ENCODE results near the gene RNF146. TPM values are rescaled to one million over a fixed set of nuclear protein-coding genes. Genes with fewer than 3 reads are reported as not detected.
A peak's percentile ranks its signal among the peaks of the same experiment; 100 is the strongest.
"Not testable (repeated sequence)": the region's sequence is repeated elsewhere in the genome, so short reads cannot be mapped to it uniquely, and the experiment has no call there.

Gene RNF146
- total RNA-seq, 1 donor, result 56.8 TPM

DNA sequence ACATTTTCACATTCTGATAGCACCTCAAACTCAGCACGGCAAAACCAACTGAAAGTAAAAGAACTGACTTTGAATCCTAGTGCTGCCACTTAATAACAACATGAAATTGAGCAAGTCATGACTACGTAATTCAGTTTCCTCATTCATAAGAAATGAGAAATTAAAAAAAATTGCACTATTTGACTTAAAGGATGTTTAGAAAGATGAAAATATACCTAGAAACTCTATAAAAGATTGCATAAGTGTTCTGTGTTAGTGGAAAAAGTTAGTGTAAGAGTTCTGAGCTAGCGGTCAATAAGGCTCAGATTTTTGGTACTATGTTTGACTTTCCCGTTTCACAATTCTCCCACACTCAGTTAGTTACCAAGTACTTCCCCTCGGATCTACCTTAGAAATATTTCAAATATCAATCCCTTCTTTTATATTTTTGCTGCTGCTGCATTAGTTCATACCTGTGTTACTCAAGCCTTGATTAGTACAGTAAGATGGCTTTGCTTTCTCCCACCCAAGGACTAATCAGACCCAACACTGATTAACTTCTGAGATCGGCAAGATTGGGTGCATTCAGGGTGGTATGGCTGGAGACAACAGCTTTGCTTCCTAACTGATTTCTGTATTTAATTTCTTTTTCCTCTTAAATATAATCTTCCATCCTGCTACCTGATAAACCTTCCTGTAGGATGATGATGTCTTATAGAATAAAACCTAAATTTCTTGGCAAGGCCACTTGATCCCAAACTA, 50.9 kb downstream of the RNF146 start:
- Histone ChIP-seq H3K36me3 (ENCODE audit: insufficient read depth, low read length) (peaks cover 23% of the 10 kb centered on the region), H3K9me3 (ENCODE audit: low read depth, low read length) (no peaks in the 10 kb centered on the region), H4K20me1 (ENCODE audit: insufficient read depth, low read length) (peaks cover 3% of the 10 kb centered on the region), H3K79me2 (ENCODE audit: insufficient read depth, low read length) (peaks cover 3% of the 10 kb centered on the region), H3K4me2 (ENCODE audit: insufficient read depth, low read length) (no peak overlapping the region), H3K27me3 (ENCODE audit: insufficient read depth, low read length) (no peaks in the 10 kb centered on the region), H2AFZ (ENCODE audit: low read length) (no peak overlapping the region), H3K4me3 (ENCODE audit: insufficient read depth, low read length) (no peak overlapping the region), H3K4me1 (ENCODE audit: insufficient read depth, low read length) (no peaks in the 10 kb centered on the region), H3K27ac (ENCODE audit: low read depth, low read length) (no peak overlapping the region)
- TF ChIP-seq, protein P1, sequence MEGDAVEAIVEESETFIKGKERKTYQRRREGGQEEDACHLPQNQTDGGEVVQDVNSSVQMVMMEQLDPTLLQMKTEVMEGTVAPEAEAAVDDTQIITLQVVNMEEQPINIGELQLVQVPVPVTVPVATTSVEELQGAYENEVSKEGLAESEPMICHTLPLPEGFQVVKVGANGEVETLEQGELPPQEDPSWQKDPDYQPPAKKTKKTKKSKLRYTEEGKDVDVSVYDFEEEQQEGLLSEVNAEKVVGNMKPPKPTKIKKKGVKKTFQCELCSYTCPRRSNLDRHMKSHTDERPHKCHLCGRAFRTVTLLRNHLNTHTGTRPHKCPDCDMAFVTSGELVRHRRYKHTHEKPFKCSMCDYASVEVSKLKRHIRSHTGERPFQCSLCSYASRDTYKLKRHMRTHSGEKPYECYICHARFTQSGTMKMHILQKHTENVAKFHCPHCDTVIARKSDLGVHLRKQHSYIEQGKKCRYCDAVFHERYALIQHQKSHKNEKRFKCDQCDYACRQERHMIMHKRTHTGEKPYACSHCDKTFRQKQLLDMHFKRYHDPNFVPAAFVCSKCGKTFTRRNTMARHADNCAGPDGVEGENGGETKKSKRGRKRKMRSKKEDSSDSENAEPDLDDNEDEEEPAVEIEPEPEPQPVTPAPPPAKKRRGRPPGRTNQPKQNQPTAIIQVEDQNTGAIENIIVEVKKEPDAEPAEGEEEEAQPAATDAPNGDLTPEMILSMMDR (IDR thresholded peaks at IDR 0.05; ENCODE audit: extremely low read depth, low read depth, low read length), result no peak
- no peak for DNase-seq (ENCODE audit: insufficient read length, low spot score, missing footprints)

DNA sequence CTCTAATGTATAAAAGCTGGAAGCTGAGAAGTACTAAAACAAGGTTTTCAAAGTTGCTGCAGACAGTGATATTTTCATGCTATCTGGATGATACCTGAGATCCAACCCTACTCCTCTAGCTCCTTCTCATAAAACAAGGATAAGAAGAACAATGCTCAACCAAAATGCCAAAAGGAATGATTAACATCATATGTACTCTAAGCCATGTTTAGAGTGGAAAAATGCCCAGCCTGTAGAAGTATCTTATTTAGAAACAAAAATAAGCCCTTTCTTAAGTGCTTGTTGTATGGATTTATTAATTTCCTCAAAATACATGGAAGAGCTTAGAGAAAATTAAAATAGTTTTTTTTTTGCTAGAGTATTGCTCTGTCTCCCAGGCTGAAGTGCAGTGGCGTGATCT, 53.0 kb downstream of the RNF146 start:
- DNase-seq (ENCODE audit: insufficient read length, low spot score, missing footprints), result no peak
- Histone ChIP-seq H4K20me1 (ENCODE audit: insufficient read depth, low read length) (peaks cover 3% of the 10 kb centered on the region), H3K36me3 (ENCODE audit: insufficient read depth, low read length) (peaks cover 14% of the 10 kb centered on the region), H3K9me3 (ENCODE audit: low read depth, low read length) (no peaks in the 10 kb centered on the region), H2AFZ (ENCODE audit: low read length) (no peak overlapping the region), H3K4me1 (ENCODE audit: insufficient read depth, low read length) (no peaks in the 10 kb centered on the region), H3K4me2 (ENCODE audit: insufficient read depth, low read length) (no peak overlapping the region), H3K27ac (ENCODE audit: low read depth, low read length) (no peak overlapping the region), H3K4me3 (ENCODE audit: insufficient read depth, low read length) (no peak overlapping the region), H3K79me2 (ENCODE audit: insufficient read depth, low read length) (peaks cover 2% of the 10 kb centered on the region), H3K27me3 (ENCODE audit: insufficient read depth, low read length) (no peaks in the 10 kb centered on the region)
- TF ChIP-seq, protein P1 (IDR thresholded peaks at IDR 0.05; ENCODE audit: extremely low read depth, low read depth, low read length), result no peak

DNA sequence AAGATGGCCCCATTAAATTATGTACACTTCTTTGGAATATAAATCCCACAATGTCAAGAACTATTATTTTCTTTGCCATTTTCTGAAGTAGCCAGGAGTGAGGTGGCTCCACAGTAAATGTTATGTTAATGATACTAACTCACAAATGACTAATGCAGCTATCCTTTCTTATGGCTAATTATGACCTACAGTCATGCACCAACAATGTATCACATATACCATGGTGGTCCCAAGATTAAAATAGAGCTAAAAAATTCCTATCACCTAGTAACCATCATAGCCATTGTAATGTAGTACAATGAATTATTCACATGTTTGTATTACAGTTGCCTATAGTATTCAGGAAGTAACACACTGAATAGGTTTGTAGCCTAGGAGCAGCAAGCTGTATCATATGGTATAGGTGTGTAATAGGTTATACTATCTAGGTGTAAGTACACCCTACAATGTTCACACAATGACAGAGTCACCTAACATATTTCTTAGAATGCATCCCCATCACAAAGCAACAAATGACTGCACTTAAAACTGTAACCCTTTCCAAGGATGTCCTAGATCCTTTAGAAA, 61.5 kb downstream of the RNF146 start:
- no peak overlapping the region for H3K4me3 ChIP-seq (ENCODE audit: insufficient read depth, low read length)
- H3K9me3 ChIP-seq (ENCODE audit: low read depth, low read length), result no peaks in the 10 kb centered on the region
- H3K27ac ChIP-seq (ENCODE audit: low read depth, low read length), result peak overlapping the region; percentile 42
- peaks cover 19% of the 10 kb centered on the region for H3K36me3 ChIP-seq (ENCODE audit: insufficient read depth, low read length)
- no peaks in the 10 kb centered on the region for H4K20me1 ChIP-seq (ENCODE audit: insufficient read depth, low read length)
- H3K27me3 ChIP-seq (ENCODE audit: insufficient read depth, low read length), result no peaks in the 10 kb centered on the region
- H3K79me2 ChIP-seq (ENCODE audit: insufficient read depth, low read length), result peaks cover 14% of the 10 kb centered on the region
- no peak overlapping the region for H2AFZ ChIP-seq (ENCODE audit: low read length)
- H3K4me2 ChIP-seq (ENCODE audit: insufficient read depth, low read length), result no peak overlapping the region
- TF ChIP-seq, protein P1 (IDR thresholded peaks at IDR 0.05; ENCODE audit: extremely low read depth, low read depth, low read length), result no peak
- no peak for DNase-seq (ENCODE audit: insufficient read length, low spot score, missing footprints)
- H3K4me1 ChIP-seq (ENCODE audit: insufficient read depth, low read length), result peaks cover 16% of the 10 kb centered on the region

DNA sequence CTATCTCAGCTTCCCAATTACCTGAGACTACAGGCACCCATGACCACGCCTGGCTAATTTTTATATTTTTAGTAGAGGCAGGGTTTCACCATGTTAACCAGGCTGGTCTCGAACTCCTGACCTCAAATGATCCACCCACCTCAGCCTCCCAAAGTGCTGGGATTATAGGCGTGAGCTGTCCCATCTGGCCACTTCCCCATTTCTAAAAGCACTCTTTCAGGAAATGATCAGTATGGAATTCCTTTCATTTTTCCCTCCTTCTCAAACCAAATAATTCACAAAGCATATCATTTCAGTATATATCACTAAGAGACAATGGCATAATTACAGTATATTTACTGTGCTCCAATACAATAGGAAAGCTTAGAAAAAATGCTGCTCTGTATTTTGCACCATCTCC, 64.6 kb downstream of the RNF146 start:
- H4K20me1 ChIP-seq (ENCODE audit: insufficient read depth, low read length); DNase-seq (ENCODE audit: insufficient read length, low spot score, missing footprints); H3K4me2 ChIP-seq (ENCODE audit: insufficient read depth, low read length); H3K27me3 ChIP-seq (ENCODE audit: insufficient read depth, low read length); H3K9me3 ChIP-seq (ENCODE audit: low read depth, low read length); H3K27ac ChIP-seq (ENCODE audit: low read depth, low read length); H3K4me3 ChIP-seq (ENCODE audit: insufficient read depth, low read length); H2AFZ ChIP-seq (ENCODE audit: low read length): not testable (repeated sequence)
- peaks cover 10% of the 10 kb centered on the region for H3K36me3 ChIP-seq (ENCODE audit: insufficient read depth, low read length)
- peaks cover 40% of the 10 kb centered on the region for H3K79me2 ChIP-seq (ENCODE audit: insufficient read depth, low read length)
- H3K4me1 ChIP-seq (ENCODE audit: insufficient read depth, low read length), result peaks cover 16% of the 10 kb centered on the region

Measured in osteoblast (primary cell).